Ishikawa (cell line): ENCODE data around the gene HTR2B.

Experiments
- CEBPB ChIP-seq: IDR thresholded peaks from 2 replicates; pipeline ENCODE4 v1.6.1; 2012
- CREB1 ChIP-seq: IDR thresholded peaks from 2 replicates; pipeline ENCODE4 v1.6.1; 2012; ENCODE audit warnings: low read depth
- EGR1 ChIP-seq: IDR thresholded peaks from 2 replicates; pipeline ENCODE4 v1.6.1; 2012
- EP300 ChIP-seq: IDR thresholded peaks from 2 replicates; pipeline ENCODE4 v1.6.1; 2012; ENCODE audit warnings: borderline replicate concordance
- FOXM1 ChIP-seq: IDR thresholded peaks from 2 replicates; pipeline ENCODE4 v1.6.1; 2012; ENCODE audit warnings: low read depth, borderline replicate concordance
- NFIC ChIP-seq: IDR thresholded peaks from 2 replicates; pipeline ENCODE4 v1.6.1; 2012
- RAD21 ChIP-seq: IDR thresholded peaks from 2 replicates; pipeline ENCODE4 v1.6.1; 2012; ENCODE audit warnings: low read depth
- TAF1 ChIP-seq: IDR thresholded peaks from 2 replicates; pipeline ENCODE4 v1.6.1; 2012; ENCODE audit warnings: low read depth, mild to moderate bottlenecking
- TCF12 ChIP-seq: IDR thresholded peaks from 2 replicates; pipeline ENCODE4 v1.6.1; 2012; ENCODE audit warnings: low read depth
- TEAD4 ChIP-seq: IDR thresholded peaks from 2 replicates; pipeline ENCODE4 v1.6.1; 2012
- YY1 ChIP-seq: IDR thresholded peaks from 2 replicates; pipeline ENCODE4 v1.6.1; 2012; ENCODE audit warnings: low read depth
- ZBTB7A ChIP-seq: IDR thresholded peaks from 2 replicates; pipeline ENCODE4 v1.6.1; 2012; ENCODE audit warnings: low read depth
- TF ChIP-seq, protein P1 (sequence below): IDR thresholded peaks from 2 replicates; pipeline ENCODE4 v1.6.1; 2012
- TF ChIP-seq, protein P2 (sequence below): IDR thresholded peaks from 2 replicates; pipeline ENCODE4 v1.6.1; 2012; ENCODE audit warnings: low read depth, mild to moderate bottlenecking
- TF ChIP-seq, protein P3 (sequence below): IDR thresholded peaks from 2 replicates; pipeline ENCODE4 v1.6.1; 2012

HTR2B gene

DNA sequence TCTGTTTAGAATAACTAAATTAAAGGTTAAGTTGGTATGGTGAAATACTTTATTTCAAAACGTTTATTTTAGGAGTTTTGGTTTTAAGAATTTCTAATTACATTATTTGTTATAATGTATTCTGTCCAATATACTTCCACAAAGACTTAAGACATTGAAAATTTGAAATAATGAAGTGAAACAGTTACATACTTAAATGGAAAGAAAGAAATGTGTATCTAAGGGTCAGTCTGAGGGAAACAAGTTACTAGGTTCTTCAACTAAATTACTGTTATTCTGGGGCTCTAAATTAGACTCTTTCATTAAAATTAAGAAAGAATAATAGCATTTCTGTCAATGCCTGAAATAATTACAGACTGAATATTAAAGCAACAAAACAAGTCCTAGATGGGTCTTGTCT lies 7.7 kb downstream of the HTR2B start:
- no peak for TF ChIP-seq TCF12
- TF ChIP-seq, protein P1, sequence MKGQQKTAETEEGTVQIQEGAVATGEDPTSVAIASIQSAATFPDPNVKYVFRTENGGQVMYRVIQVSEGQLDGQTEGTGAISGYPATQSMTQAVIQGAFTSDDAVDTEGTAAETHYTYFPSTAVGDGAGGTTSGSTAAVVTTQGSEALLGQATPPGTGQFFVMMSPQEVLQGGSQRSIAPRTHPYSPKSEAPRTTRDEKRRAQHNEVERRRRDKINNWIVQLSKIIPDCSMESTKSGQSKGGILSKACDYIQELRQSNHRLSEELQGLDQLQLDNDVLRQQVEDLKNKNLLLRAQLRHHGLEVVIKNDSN: no peak
- no peak for TF ChIP-seq ZBTB7A
- TF ChIP-seq TEAD4: no peak
- no peak for TF ChIP-seq NFIC
- no peak for TF ChIP-seq EGR1
- no peak for TF ChIP-seq RAD21

DNA sequence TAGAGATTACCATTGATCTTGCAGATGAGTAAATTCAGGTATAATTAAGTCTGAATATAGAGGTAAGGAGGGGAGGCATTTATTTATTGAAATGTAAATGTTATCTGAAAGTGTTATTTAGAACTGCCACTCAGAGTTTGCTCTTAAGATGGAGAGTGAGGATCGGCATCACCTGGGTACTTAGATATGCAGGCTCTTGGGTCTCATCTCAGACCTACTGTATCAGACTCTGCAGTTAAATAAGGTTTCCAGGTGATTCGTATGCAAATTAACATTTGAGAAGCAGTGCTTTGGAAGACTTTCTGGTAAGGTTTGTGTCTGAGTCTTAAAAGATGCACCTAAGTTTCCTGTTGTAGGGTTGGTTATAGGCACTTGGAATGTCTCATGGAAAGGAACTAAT lies 9.2 kb downstream of the HTR2B start:
- no peak for TF ChIP-seq CEBPB
- TF ChIP-seq, protein P1: no peak
- TF ChIP-seq CREB1: no peak
- no peak for TF ChIP-seq EP300

DNA sequence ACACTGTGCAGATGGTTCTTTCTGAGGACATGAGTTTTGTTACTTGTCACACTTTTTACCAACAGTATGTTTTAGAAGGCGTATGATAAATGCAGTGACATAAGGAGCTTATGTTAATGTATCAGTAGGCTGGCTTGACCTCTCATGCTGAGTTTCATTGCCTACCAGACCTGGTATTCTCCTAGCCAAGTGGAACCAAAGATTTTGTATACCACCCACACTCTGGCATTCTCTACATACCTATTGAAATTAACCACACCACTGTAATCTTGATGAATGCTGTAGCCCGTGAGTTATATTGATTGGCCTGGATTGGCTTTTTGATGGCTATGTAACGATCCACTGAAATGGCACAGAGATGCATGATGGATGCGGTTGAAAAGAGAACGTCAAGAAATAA lies 11.4 kb downstream of the HTR2B start:
- TF ChIP-seq CREB1 (no peak), EGR1 (0 out of 2 replicates have a peak, but pooled peaks have one; percentile 12), TAF1 (no peak)

DNA sequence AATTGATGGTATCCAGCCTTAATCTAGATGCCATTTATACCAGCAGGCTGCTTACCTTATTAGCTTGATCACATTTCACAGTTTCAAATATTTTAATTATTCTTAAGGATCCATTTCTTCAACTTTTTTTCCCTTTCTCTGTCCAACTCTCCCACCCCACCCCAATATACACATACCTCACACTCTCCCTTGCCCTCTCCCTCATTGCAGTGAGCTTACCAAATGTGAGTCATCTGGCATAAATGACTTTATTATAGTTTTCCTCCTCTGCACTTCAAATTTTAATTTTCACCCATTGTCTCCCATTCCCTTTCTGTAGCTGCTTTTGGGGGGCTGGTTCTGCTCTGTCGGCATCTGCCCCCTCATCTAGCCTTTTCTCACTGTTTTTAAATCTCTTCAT lies 12.9 kb downstream of the HTR2B start:
- no peak for TF ChIP-seq ZBTB7A
- TF ChIP-seq YY1: no peak
- TF ChIP-seq, protein P1: no peak
- TF ChIP-seq, protein P2, sequence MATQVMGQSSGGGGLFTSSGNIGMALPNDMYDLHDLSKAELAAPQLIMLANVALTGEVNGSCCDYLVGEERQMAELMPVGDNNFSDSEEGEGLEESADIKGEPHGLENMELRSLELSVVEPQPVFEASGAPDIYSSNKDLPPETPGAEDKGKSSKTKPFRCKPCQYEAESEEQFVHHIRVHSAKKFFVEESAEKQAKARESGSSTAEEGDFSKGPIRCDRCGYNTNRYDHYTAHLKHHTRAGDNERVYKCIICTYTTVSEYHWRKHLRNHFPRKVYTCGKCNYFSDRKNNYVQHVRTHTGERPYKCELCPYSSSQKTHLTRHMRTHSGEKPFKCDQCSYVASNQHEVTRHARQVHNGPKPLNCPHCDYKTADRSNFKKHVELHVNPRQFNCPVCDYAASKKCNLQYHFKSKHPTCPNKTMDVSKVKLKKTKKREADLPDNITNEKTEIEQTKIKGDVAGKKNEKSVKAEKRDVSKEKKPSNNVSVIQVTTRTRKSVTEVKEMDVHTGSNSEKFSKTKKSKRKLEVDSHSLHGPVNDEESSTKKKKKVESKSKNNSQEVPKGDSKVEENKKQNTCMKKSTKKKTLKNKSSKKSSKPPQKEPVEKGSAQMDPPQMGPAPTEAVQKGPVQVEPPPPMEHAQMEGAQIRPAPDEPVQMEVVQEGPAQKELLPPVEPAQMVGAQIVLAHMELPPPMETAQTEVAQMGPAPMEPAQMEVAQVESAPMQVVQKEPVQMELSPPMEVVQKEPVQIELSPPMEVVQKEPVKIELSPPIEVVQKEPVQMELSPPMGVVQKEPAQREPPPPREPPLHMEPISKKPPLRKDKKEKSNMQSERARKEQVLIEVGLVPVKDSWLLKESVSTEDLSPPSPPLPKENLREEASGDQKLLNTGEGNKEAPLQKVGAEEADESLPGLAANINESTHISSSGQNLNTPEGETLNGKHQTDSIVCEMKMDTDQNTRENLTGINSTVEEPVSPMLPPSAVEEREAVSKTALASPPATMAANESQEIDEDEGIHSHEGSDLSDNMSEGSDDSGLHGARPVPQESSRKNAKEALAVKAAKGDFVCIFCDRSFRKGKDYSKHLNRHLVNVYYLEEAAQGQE: no peak
- TF ChIP-seq TEAD4: no peak
- TF ChIP-seq CREB1: no peak
- TF ChIP-seq, protein P3, sequence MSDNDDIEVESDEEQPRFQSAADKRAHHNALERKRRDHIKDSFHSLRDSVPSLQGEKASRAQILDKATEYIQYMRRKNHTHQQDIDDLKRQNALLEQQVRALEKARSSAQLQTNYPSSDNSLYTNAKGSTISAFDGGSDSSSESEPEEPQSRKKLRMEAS: no peak
- TF ChIP-seq EP300: no peak
- TF ChIP-seq CEBPB: no peak
- no peak for TF ChIP-seq TCF12
- TF ChIP-seq NFIC: no peak
- no peak for TF ChIP-seq FOXM1

DNA sequence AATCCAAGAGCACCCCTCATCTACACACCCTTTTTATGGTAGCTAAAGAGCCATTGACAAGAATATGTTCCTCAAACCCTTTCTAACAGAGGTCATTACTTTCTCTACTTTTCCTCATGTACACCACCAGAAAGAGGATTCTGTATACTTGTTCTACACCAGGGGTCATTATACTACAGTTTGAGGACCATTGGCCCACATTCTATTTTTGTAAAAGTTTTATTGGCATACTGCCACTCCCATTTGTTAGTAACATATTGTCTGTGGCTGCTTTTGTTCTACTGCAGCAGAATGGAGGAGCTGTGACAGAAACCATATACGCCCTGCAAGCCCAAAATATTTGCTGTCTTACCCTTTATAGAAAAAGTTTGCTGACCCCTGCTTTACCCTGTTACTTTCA lies 14.3 kb downstream of the HTR2B start:
- TF ChIP-seq, protein P3: no peak

DNA sequence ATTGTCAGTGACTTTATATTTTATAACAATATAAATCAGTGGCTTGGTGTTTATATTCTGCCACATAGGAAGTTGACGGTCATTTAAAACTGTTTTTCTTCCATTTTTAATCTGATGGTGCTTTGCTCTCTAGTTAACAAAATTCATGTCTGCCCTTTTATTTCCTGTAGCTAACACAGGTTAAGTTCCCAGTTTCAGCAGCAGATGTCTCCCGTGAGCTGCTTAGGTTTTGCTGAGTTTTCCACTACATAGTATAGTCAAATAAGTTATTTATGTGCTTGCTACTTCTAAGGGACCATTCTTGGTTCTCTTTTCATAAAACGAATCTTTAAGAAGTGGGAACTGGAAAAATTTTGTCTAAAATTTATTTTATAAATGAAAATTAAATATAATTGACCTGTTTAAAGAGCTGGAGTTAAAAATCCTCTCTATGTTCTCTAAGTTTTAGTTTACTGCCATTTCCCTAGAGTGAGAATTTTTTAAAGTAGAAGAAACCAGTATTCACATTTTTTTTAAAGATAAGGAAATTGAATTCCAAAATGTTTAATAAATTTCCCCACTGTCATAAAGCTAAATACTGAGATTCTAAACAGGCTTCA lies 20.6 kb downstream of the HTR2B start:
- TF ChIP-seq EP300 (no peak), ZBTB7A (no peak), RAD21 (peak; percentile 55), NFIC (no peak)

DNA sequence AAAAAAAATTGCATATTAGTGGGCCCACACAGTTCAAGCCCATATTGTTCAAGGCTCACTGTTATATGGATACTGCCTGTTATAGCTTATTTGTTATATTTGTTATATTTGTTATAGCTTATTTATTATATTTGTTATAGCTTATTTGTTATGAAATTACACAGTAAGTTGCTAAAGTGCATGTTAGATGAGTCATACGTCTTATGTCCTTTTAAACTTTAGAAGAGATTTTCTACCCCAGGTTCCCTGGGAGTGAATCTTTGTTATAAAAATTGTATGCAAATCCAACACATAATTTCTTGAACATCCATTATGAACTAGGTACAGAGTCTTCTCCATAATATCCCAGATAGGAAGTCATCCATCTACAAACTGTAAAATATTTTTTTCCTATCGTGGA lies 22.1 kb downstream of the HTR2B start:
- TF ChIP-seq TEAD4: no peak
- TF ChIP-seq ZBTB7A: no peak
- no peak for TF ChIP-seq RAD21
- TF ChIP-seq, protein P1: no peak
- TF ChIP-seq CEBPB: no peak
- TF ChIP-seq EP300: no peak
- TF ChIP-seq TAF1: no peak
- TF ChIP-seq YY1: no peak
- no peak for TF ChIP-seq CREB1

DNA sequence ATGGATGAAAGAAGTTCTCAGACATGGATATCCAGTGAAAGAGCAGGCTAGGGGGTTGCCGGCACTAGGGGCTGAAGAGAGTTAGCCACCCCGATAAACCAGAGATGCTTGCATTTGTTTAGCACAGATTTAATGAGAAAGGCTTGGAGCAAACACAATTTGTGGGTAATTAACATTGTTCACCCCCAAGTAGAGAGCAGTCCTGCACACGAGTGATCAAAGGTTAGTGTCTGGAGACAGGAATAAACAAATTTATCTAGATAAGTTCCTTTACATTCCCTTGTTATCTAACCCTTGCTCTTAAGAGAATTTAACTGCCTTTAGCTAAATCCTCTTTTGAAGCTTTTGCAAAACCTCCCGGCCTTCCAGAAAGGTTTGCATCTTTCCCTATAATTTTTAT lies 23.9 kb downstream of the HTR2B start:
- TF ChIP-seq, protein P1: no peak
- TF ChIP-seq ZBTB7A: no peak
- TF ChIP-seq NFIC: no peak
- TF ChIP-seq, protein P2: no peak
- no peak for TF ChIP-seq FOXM1
- TF ChIP-seq RAD21: no peak
- no peak for TF ChIP-seq CREB1
- TF ChIP-seq EGR1: no peak
- TF ChIP-seq, protein P3: no peak
- TF ChIP-seq TCF12: no peak
- no peak for TF ChIP-seq CEBPB
- TF ChIP-seq EP300: no peak
- TF ChIP-seq TEAD4: no peak
- no peak for TF ChIP-seq YY1
- no peak for TF ChIP-seq TAF1
